HG02678 (cell line): ENCODE measurements around the gene MST1.

ENCODE experiments used
- ATAC-seq: cut with Tn5 transposase; IDR thresholded peaks from one replicate; pipeline ENCODE4 v1.9.1; 2021; ENCODE audit warnings: mild to moderate bottlenecking, moderate library complexity; ENCODE audit not compliant: unreplicated experiment

The MST1 gene

DNA sequence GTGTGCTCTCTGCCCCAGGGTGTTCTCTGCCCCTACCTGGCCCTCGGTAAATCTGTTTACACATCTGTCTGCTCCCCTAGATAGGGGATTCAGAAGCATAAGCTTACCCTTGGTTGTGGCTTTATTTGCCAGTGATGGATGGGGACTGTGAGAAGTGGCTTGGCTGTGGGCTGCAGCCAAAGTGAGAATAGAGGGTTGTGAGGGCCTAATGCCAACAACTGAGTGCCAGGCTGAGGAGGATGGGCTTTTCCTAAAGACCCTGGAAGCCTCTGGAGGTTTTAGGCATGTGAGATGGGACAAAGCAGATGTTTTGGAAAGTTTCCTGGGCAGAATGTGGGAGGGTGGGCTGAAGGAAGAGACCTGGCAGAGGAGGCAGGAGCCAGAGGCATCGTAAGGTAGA, 30.6 kb downstream of the MST1 start:
- no peak for ATAC-seq

DNA sequence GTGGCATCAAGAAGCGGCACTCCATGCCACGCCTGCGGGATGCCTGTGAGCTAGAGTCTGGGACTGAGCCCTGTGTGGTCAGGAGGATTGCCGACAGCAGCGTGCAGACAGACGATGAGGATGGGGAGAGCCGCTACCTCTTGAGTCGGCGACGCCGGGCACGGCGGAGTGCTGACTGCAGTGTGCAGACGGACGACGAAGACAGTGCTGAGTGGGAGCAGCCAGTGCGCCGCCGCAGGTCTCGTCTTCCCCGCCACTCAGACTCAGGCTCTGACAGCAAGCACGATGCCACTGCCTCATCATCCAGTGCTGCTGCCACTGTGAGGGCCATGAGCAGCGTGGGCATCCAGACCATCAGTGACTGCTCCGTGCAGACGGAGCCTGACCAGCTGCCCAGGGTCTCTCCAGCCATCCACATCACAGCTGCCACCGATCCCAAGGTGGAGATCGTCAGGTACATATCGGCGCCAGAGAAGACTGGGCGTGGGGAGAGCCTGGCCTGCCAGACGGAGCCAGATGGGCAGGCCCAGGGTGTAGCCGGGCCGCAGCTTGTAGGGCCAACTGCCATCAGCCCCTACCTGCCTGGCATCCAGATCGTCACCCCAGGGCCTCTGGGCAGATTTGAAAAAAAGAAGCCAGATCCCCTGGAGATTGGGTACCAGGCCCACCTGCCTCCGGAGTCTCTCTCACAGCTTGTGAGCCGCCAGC, 31.9 kb downstream of the MST1 start:
- no peak for ATAC-seq

- no peak for ATAC-seq
These were observed 32.6 kb downstream of the MST1 start for GRCh38 chr3:49656541-49657112.

GRCh38 chr3:49655731-49656285, 33.5 kb downstream of the MST1 start:
- ATAC-seq, result no peak

DNA sequence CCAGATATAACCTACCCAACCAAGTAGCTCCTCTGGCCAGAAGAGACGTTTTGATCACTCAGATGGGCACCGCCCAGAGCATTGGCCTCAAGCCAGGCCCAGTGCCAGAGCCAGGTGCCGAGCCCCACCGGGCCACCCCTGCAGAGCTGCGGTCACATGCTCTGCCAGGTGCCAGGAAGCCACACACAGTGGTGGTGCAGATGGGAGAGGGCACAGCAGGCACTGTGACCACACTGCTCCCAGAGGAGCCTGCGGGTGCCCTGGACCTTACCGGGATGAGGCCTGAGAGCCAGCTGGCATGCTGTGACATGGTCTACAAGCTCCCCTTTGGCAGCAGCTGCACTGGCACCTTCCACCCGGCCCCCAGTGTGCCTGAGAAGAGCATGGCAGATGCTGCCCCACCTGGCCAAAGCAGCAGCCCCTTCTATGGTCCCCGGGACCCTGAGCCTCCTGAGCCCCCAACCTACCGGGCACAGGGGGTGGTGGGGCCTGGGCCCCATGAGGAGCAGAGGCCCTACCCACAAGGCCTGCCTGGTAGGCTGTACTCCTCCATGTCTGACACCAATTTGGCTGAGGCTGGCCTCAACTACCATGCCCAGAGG, 34.2 kb downstream of the MST1 start:
- ATAC-seq, result no peak

GRCh38 chr3:49654176-49654825, 35.0 kb downstream of the MST1 start:
- ATAC-seq, result no peak

DNA sequence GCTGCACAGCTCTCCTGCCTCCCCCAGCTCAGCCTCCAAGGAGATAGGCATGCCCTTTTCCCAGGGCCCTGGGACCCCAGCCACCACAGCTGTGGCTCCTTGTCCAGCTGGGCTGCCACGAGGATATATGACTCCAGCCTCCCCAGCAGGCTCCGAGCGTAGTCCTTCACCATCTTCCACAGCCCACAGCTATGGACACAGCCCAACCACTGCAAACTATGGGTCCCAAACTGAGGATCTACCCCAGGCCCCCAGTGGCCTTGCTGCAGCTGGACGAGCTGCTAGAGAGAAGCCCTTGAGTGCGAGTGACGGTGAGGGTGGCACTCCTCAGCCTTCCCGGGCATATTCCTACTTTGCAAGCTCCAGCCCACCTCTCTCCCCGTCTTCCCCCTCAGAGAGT, 35.7 kb downstream of the MST1 start:
- ATAC-seq, result no peak

DNA sequence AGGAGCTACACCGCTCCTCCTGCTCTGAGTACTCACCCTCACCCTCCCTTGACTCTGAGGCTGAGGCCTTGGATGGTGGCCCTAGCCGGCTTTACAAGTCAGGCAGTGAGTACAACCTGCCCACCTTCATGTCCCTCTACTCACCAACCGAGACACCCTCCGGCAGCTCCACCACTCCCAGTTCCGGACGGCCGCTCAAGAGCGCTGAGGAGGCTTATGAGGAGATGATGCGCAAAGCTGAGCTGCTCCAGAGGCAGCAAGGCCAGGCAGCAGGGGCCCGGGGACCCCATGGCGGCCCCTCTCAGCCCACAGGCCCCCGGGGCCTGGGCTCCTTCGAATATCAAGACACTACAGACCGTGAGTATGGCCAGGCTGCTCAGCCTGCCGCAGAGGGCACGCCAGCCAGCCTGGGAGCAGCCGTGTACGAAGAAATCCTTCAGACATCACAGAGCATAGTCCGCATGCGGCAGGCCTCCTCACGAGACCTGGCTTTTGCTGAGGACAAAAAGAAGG, 36.3 kb downstream of the MST1 start:
- no peak for ATAC-seq

DNA sequence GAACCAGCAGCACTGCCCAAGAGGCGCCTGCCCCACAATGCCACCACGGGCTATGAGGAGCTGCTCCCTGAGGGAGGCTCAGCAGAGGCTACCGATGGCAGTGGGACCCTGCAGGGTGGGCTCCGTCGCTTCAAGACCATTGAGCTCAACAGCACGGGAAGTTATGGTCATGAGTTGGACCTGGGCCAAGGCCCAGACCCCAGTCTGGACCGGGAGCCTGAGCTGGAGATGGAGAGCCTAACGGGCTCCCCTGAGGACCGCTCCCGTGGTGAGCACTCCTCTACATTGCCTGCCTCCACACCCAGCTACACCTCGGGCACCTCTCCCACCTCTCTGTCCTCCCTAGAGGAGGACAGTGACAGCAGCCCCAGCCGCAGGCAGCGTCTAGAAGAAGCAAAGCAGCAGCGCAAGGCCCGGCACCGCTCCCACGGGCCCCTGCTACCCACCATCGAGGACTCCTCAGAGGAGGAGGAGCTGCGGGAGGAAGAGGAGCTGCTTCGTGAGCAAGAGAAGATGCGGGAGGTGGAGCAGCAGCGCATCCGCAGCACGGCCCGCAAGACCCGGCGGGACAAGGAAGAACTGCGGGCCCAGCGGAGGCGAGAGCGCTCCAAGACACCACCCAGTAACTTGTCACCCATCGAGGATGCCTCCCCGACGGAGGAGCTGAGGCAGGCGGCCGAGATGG, 36.9 kb downstream of the MST1 start:
- no peak for ATAC-seq

- ATAC-seq, result no peak
These were observed 38.6 kb downstream of the MST1 start for GRCh38 chr3:49650637-49651036.

GRCh38 chr3:49650177-49650576, 39.1 kb downstream of the MST1 start:
- ATAC-seq, result no peak

- no peak for ATAC-seq
These were observed 39.7 kb downstream of the MST1 start for GRCh38 chr3:49649576-49649975.

GRCh38 chr3:49648354-49649019, 40.8 kb downstream of the MST1 start:
- ATAC-seq, result no peak

GRCh38 chr3:49647741-49648140, 41.5 kb downstream of the MST1 start:
- ATAC-seq, result no peak

DNA sequence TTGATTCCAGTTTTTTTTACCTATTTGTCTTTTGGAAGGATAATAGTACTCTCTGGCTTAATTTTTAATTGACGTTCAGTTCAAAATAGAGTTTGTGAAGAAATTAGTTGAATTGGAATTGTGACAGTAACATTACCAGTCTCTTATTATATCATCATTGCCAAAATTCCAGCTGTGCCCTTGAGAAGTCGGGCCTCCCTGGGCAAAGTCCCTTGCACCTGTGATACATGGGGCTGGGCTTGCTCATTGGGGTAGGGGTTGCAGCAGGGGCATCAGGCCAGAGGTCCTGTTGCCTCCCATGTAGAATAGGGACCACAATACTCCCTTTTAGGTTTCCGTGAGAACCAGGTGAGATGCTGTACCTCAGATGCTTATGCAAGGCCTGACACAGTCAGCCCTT, 43.0 kb downstream of the MST1 start:
- no peak for ATAC-seq

DNA sequence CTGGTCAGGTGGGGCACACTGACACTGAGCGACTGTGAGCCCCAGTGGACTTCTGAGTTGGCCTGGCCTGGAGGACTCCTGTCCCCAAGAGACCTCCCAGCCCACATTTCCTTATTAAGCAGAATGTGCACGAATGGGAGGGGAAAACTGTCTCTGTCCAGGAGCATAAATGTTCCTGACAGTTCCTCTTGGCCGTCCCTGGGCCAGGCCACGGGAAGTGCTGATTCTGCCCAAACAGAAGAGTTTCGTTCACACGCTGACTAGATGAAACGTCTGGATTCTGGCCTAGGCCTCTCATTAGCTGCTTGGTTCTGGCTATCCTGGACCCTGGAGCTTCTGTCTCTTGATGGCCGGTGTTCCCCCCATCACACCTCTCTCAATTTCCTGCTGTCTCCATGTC, 44.6 kb downstream of the MST1 start:
- no peak for ATAC-seq

- no peak for ATAC-seq
These were observed 46.5 kb downstream of the MST1 start for GRCh38 chr3:49642708-49643145.

DNA sequence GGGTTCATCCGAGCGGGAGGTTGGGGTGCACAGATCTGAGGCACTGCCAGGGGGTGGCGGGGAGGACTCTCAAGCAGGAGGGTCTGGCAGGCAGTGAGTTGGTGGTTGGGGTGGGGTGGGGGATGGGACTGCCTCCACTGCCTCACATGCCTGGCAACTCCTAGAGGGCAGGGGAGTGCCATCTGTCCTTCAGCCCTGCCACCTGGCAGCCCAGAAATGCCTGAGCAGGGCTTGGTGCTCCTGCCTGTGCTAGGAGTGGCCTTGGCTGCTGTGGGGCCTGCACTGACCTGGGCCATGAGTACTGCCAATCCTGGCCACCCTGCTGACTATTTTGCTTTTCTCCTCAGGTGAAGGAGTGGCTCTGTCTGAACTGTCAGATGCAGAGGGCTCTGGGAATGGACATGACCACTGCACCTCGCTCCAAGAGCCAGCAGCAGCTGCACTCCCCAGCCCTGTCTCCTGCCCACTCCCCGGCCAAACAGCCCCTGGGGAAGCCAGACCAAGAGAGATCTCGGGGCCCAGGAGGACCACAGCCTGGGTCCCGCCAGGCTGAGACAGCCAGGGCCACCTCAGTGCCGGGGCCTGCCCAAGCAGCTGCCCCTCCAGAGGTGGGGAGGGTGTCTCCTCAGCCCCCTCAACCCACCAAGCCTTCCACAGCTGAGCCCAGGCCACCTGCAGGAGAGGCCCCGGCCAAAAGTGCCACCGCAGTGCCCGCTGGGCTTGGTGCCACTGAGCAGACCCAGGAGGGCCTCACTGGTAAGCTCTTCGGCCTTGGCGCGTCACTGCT, 47.2 kb downstream of the MST1 start:
- ATAC-seq, result no peak

- ATAC-seq, result no peak
These were observed 48.0 kb downstream of the MST1 start for GRCh38 chr3:49641292-49641691.

GRCh38 chr3:49639551-49639950, 49.7 kb downstream of the MST1 start:
- no peak for ATAC-seq
